Peyer's patch (tissue), 4 donors: Measurements from ENCODE around the gene GRM3. TPM values are rescaled to one million over a fixed set of nuclear protein-coding genes. Genes with fewer than 3 reads are reported as not detected.

Source experiments
- DNase-seq, 3 donors: peaks; one replicate each; pipeline ENCODE4 v3.0.0-alpha.2; 2017 to 2019
- H3K27ac ChIP-seq, 4 donors: fragments of 200-600 bp; sonication (generic); one replicate each; pipeline ENCODE4 v1.5.1; 2016 to 2019
- H3K27me3 ChIP-seq, 2 donors: fragments of 200-600 bp; sonication (generic); one replicate each; pipeline ENCODE4 v1.5.1; 2019
- H3K36me3 ChIP-seq, 3 donors: fragments of 200-600 bp; sonication (generic); one replicate each; pipeline ENCODE4 v1.5.1; 2016 to 2019
- H3K4me1 ChIP-seq, 4 donors: fragments of 200-600 bp; sonication (generic); one replicate each; pipeline ENCODE4 v1.5.1; 2016 to 2019
- H3K4me3 ChIP-seq, 4 donors: fragments of 200-600 bp; sonication (generic); 1 replicate in 3 of 4; 2 replicates in 1 of 4; pipeline ENCODE4 v1.5.1; 2016 to 2019; ENCODE audit warnings: mild to moderate bottlenecking in 1 of 4
- H3K9me3 ChIP-seq, 4 donors: fragments of 200-600 bp; sonication (generic); one replicate each; pipeline ENCODE4 v1.5.1; 2016 to 2019; ENCODE audit warnings: mild to moderate bottlenecking in 1 of 4
- POLR2A ChIP-seq, 2 donors: fragments of 450-650 bp; IDR thresholded peaks; one replicate each; pipeline ENCODE4 v1.5.1; 2017; ENCODE audit warnings: antibody characterized with exemption in 2 of 2, mild to moderate bottlenecking in 2 of 2, moderate library complexity in 2 of 2
- total RNA-seq, 4 donors: library from RNA; depleted of rRNA; stranded (reverse); fragments of >200 nt; gene quantifications; one replicate each; pipeline ENCODE4 v1.1.0, GENCODE V29; 2016
- TF ChIP-seq, protein P1 (sequence below), 6 experiments: fragments of 450-650 bp in 4 of 6; fragments of 200-600 bp in 2 of 6; sonication (generic) in 1 of 6; IDR thresholded peaks; one replicate each; pipeline ENCODE4 v1.5.1; 2017 to 2019; ENCODE audit warnings: antibody characterized with exemption in 6 of 6, mild to moderate bottlenecking in 3 of 6, moderate library complexity in 1 of 6

GRM3 gene
- total RNA-seq, 4 donors from 2014 or later, result not detected

DNA sequence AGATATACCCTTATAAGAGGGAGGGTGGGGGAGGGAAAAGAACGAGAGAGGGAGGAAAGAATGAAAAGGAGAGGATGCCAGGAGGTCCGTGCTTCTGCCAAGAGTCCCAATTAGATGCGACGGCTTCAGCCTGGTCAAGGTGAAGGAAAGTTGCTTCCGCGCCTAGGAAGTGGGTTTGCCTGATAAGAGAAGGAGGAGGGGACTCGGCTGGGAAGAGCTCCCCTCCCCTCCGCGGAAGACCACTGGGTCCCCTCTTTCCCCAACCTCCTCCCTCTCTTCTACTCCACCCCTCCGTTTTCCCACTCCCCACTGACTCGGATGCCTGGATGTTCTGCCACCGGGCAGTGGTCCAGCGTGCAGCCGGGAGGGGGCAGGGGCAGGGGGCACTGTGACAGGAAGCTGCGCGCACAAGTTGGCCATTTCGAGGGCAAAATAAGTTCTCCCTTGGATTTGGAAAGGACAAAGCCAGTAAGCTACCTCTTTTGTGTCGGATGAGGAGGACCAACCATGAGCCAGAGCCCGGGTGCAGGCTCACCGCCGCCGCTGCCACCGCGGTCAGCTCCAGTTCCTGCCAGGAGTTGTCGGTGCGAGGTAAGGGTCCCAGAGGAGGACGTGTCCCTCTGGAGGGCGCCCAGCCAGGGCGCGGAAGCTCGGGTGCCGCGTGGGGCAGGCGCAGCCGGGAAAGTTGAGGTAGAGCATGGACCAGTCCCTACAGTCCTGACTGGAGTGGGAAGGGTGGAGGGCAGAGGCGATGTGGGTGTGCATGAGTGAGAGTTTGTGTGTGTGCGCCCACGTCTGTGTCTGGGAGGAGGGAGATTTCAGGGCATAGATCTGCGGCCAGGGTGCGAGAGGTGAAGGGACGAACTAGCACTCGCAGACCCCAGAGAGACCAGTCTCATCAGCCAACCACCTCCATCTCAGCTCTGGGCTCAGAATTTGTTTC lies 844 bp downstream of the GRM3 start:
- TF ChIP-seq POLR2A (IDR thresholded peaks at IDR 0.05), result no peak
- TF ChIP-seq, protein P1, sequence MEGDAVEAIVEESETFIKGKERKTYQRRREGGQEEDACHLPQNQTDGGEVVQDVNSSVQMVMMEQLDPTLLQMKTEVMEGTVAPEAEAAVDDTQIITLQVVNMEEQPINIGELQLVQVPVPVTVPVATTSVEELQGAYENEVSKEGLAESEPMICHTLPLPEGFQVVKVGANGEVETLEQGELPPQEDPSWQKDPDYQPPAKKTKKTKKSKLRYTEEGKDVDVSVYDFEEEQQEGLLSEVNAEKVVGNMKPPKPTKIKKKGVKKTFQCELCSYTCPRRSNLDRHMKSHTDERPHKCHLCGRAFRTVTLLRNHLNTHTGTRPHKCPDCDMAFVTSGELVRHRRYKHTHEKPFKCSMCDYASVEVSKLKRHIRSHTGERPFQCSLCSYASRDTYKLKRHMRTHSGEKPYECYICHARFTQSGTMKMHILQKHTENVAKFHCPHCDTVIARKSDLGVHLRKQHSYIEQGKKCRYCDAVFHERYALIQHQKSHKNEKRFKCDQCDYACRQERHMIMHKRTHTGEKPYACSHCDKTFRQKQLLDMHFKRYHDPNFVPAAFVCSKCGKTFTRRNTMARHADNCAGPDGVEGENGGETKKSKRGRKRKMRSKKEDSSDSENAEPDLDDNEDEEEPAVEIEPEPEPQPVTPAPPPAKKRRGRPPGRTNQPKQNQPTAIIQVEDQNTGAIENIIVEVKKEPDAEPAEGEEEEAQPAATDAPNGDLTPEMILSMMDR (IDR thresholded peaks at IDR 0.05), result no peak
- H3K4me3 ChIP-seq, result peak overlapping the region in 1 of 4 donors; percentile 7
- DNase-seq, result no peak

DNA sequence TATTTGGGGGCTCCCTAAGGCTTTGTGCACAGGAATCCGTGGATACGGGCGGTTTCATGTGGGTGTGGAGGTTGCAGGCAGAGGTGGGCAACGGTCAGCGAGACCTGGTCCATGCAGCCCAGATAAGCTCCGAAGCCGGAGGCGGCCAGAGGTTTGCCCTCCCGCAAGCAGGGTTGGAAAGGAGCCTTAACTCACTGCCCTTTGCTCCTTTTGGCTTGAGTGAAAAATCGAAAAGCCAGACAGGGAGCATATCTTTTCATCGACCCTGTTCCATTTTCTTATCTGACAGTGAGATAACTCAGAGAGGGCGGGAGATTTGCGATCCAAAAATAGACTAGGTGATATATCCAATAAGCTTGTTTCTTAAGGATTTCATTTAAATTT lies 1.5 kb downstream of the GRM3 start:
- H3K36me3 ChIP-seq, result no peaks in the 10 kb centered on the region
- H3K27ac ChIP-seq, result no peak overlapping the region
- H3K4me1 ChIP-seq, result no peaks in the 10 kb centered on the region
- no peak for DNase-seq
- H3K9me3 ChIP-seq, result no peaks in the 10 kb centered on the region
- no peaks in the 10 kb centered on the region for H3K27me3 ChIP-seq
- TF ChIP-seq, protein P1 (IDR thresholded peaks at IDR 0.05), result no peak
- TF ChIP-seq POLR2A (IDR thresholded peaks at IDR 0.05), result no peak
- H3K4me3 ChIP-seq, result no peak overlapping the region

More for the DNA sequence above, 844 bp downstream of the GRM3 start:
- no peaks in the 10 kb centered on the region for H3K4me1 ChIP-seq
- no peaks in the 10 kb centered on the region for H3K27me3 ChIP-seq
- no peaks in the 10 kb centered on the region for H3K9me3 ChIP-seq
- no peaks in the 10 kb centered on the region for H3K36me3 ChIP-seq
- no peak overlapping the region for H3K27ac ChIP-seq

DNA sequence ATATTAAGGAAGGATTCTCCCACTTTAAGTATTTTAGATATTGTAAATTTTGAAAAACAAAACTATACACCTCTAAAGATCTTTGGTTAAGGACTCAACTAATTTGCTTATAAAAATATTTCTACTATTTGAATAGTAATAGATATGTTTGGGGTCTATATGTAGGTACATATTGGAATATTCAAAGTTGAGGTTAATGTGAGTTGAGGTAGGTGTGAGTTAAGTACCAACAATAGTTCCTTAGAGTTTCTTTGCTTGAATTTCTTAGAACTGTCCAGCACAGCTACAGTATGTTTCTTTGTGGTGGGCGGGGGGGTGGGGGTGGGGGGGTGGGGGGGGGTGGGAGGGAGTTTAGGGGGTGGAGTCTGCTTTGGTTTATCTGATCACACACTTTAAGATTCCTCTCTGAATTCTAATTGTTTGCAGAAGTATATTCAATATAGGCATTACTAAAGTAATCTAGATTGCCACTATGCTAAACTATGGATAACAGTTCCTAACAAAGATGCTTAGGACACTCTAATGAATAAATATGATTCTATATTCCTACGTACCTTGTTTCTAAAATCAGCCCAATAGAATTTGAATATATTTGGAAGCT lies 2.1 kb downstream of the GRM3 start:
- no peak for TF ChIP-seq POLR2A (IDR thresholded peaks at IDR 0.05)
- TF ChIP-seq, protein P1 (IDR thresholded peaks at IDR 0.05), result no peak
- H3K9me3 ChIP-seq, result no peaks in the 10 kb centered on the region
- H3K27ac ChIP-seq, result no peak overlapping the region
- no peak for DNase-seq
- H3K4me1 ChIP-seq, result no peaks in the 10 kb centered on the region
- no peak overlapping the region for H3K4me3 ChIP-seq
- H3K36me3 ChIP-seq, result no peaks in the 10 kb centered on the region
- H3K27me3 ChIP-seq, result no peaks in the 10 kb centered on the region

DNA sequence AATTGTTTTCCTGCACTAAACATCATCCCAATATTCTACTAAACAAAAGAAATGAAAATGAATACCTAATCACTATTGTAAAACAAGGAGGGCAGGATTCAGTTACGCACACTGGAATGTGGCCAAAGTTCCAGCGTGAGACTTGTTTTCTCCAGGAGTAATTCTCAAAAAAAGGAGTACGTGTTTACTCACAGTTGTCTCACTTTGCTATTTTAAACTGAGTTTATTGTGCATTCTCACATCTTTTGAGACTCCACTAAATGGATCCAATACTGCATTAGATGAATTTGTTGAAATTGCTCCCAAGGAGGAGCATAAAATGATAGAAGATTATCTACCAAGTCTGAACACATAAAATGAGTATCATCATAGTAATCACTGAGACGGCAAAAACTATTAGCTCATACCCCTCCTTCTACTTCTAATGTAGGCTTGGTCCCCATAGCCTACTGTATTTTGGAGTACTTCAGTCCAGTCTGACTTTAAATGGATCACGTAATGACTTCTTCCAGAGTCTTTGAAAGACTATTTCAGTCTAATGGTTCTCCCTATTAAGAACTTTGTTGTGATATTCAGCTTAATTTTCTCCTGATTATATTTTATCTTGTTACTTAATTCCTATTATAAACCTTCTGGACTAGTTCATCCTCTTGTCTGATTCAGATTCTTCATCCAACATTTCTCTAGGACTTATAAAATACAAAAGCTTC lies 3.8 kb downstream of the GRM3 start:
- H3K4me3 ChIP-seq, result no peak overlapping the region

DNA sequence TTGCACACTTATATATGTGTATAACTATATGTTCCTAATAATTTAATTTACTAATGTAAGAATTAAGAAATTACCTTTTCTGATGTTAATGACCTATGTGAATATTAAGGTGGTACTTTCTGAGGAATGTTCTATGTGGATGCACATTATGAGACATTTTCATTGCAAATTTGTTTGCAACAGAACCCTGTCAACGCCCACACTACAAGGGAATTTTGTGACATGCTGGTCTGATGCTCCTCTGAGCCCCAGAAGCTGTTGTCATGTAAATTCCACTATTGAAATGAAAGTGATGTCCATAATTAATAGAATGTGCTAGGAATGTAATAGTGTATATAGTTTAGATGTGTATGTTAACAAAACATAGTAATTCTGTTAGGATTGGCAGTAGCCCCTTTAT lies 4.5 kb downstream of the GRM3 start:
- no peak for DNase-seq
- Histone ChIP-seq H3K4me3 (no peak overlapping the region), H3K9me3 (no peaks in the 10 kb centered on the region), H3K27ac (no peak overlapping the region), H3K27me3 (no peaks in the 10 kb centered on the region), H3K4me1 (no peaks in the 10 kb centered on the region), H3K36me3 (no peaks in the 10 kb centered on the region)
- TF ChIP-seq, protein P1 (IDR thresholded peaks at IDR 0.05), result no peak
- TF ChIP-seq POLR2A (IDR thresholded peaks at IDR 0.05), result no peak

More for the DNA sequence above, 3.8 kb downstream of the GRM3 start:
- no peak for DNase-seq
- Histone ChIP-seq H3K27ac (no peak overlapping the region), H3K36me3 (no peaks in the 10 kb centered on the region), H3K27me3 (no peaks in the 10 kb centered on the region), H3K9me3 (no peaks in the 10 kb centered on the region), H3K4me1 (no peaks in the 10 kb centered on the region)
- TF ChIP-seq POLR2A (IDR thresholded peaks at IDR 0.05), result no peak
